Stomach (tissue), 4 donors: ENCODE results near the gene BRK1.
"Not testable (repeated sequence)": the region's sequence is repeated elsewhere in the genome, so short reads cannot be mapped to it uniquely, and the experiment has no call there.

Experiments used
- EP300 ChIP-seq: sonication (generic); formaldehyde crosslinking; IDR thresholded peaks from one replicate; pipeline ENCODE4 v1.6.1; 2017; ENCODE audit warnings: antibody characterized with exemption
- POLR2A ChIP-seq, 4 donors: fragments of 450-650 bp; IDR thresholded peaks; one replicate each; pipeline ENCODE4 v1.6.1; 2016; ENCODE audit warnings: antibody characterized with exemption in 4 of 4, control low read depth in 2 of 4, mild to moderate bottlenecking in 1 of 4, moderate library complexity in 1 of 4
- POLR2AphosphoS5 ChIP-seq, 3 donors: sonication (generic); formaldehyde crosslinking; IDR thresholded peaks; one replicate each; pipeline ENCODE4 v1.6.1; 2016; ENCODE audit warnings: antibody characterized with exemption in 3 of 3
- TF ChIP-seq, protein P1 (sequence below), 7 experiments: fragments of 450-650 bp in 4 of 7; fragments of 200-600 bp in 3 of 7; sonication (generic) in 3 of 7; IDR thresholded peaks; one replicate each; pipeline ENCODE4 v1.5.1; 2016 to 2019; ENCODE audit warnings: antibody characterized with exemption in 7 of 7, control low read depth in 2 of 7, mild to moderate bottlenecking in 1 of 7

GRCh38 chr3:10176150-10176549 is 60.7 kb downstream of the BRK1 start:
- TF ChIP-seq, protein P1, sequence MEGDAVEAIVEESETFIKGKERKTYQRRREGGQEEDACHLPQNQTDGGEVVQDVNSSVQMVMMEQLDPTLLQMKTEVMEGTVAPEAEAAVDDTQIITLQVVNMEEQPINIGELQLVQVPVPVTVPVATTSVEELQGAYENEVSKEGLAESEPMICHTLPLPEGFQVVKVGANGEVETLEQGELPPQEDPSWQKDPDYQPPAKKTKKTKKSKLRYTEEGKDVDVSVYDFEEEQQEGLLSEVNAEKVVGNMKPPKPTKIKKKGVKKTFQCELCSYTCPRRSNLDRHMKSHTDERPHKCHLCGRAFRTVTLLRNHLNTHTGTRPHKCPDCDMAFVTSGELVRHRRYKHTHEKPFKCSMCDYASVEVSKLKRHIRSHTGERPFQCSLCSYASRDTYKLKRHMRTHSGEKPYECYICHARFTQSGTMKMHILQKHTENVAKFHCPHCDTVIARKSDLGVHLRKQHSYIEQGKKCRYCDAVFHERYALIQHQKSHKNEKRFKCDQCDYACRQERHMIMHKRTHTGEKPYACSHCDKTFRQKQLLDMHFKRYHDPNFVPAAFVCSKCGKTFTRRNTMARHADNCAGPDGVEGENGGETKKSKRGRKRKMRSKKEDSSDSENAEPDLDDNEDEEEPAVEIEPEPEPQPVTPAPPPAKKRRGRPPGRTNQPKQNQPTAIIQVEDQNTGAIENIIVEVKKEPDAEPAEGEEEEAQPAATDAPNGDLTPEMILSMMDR (IDR thresholded peaks at IDR 0.05), result not testable (repeated sequence)
- TF ChIP-seq EP300; POLR2AphosphoS5 (IDR thresholded peaks at IDR 0.05); POLR2A (IDR thresholded peaks at IDR 0.05): not testable (repeated sequence)
